Karpas-422 (cell line): ENCODE measurements around the gene TNS3. TPM values are rescaled to one million over a fixed set of nuclear protein-coding genes. Genes with fewer than 3 reads are reported as not detected.

Source experiments
- DNase-seq: peaks from one replicate; pipeline ENCODE4 v3.0.0-alpha.2; 2015
- H2AFZ ChIP-seq: fragments of 200-600 bp; sonication (generic); 2 replicates; pipeline ENCODE4 v1.6.1; 2014; ENCODE audit warnings: antibody characterized with exemption, low read length, mixed read lengths
- H3K27ac ChIP-seq: fragments of 200-600 bp; sonication (generic); 2 replicates; pipeline ENCODE4 v1.5.1; 2014; ENCODE audit warnings: mild to moderate bottlenecking, low read length, moderate library complexity
- H3K27me3 ChIP-seq: fragments of 200-600 bp; sonication (generic); 2 replicates; pipeline ENCODE4 v1.6.1; 2014; ENCODE audit warnings: low read length, mixed read lengths
- H3K36me3 ChIP-seq: fragments of 200-600 bp; sonication (generic); 2 replicates; pipeline ENCODE4 v1.6.1; 2014; ENCODE audit warnings: low read length, mixed read lengths; ENCODE audit not compliant: insufficient read depth
- H3K4me1 ChIP-seq: fragments of 200-600 bp; sonication (generic); 2 replicates; pipeline ENCODE4 v1.6.1; 2014; ENCODE audit warnings: mild to moderate bottlenecking, low read length, mixed read lengths
- H3K4me2 ChIP-seq: fragments of 200-600 bp; sonication (generic); 2 replicates; pipeline ENCODE4 v1.6.1; 2014; ENCODE audit warnings: low read length, low read depth, mild to moderate bottlenecking; ENCODE audit not compliant: poor library complexity, severe bottlenecking
- H3K4me3 ChIP-seq: fragments of 200-600 bp; sonication (generic); 2 replicates; pipeline ENCODE4 v1.5.1; 2014; ENCODE audit warnings: mild to moderate bottlenecking, antibody characterized with exemption, low read length, mixed read lengths
- H3K79me2 ChIP-seq: fragments of 200-600 bp; sonication (generic); 2 replicates; pipeline ENCODE4 v1.6.1; 2014; ENCODE audit warnings: mild to moderate bottlenecking, low read length, mixed read lengths
- H3K9ac ChIP-seq: fragments of 200-600 bp; sonication (generic); 2 replicates; pipeline ENCODE4 v1.6.0; 2014; ENCODE audit warnings: low read length
- H3K9me2 ChIP-seq: fragments of 200-600 bp; sonication (generic), shearing (Covaris generic); replicated peaks from 2 replicates; pipeline ENCODE4 v1.6.0; 2014; ENCODE audit warnings: mild to moderate bottlenecking, low read length, moderate library complexity; ENCODE audit not compliant: insufficient read depth
- H3K9me3 ChIP-seq: fragments of 300-700, 200-600 bp; sonication (generic); 2 replicates; pipeline ENCODE4 v1.6.1; 2014; ENCODE audit warnings: low read length, mixed read lengths
- H4K20me1 ChIP-seq: fragments of 200-600 bp; sonication (generic); 2 replicates; pipeline ENCODE4 v1.6.1; 2014; ENCODE audit warnings: mild to moderate bottlenecking, antibody characterized with exemption, low read length, low read depth; ENCODE audit not compliant: insufficient read depth
- total RNA-seq: library from RNA; depleted of rRNA; stranded (reverse); fragments of >200 nt; shearing (Covaris generic); gene quantifications from 2 replicates; pipeline ENCODE4 v1.2.3, GENCODE V29; 2014; ENCODE audit warnings: low replicate concordance

Gene TNS3
- total RNA-seq, 1 experiment from 2014 or later, result 56.6 TPM

DNA sequence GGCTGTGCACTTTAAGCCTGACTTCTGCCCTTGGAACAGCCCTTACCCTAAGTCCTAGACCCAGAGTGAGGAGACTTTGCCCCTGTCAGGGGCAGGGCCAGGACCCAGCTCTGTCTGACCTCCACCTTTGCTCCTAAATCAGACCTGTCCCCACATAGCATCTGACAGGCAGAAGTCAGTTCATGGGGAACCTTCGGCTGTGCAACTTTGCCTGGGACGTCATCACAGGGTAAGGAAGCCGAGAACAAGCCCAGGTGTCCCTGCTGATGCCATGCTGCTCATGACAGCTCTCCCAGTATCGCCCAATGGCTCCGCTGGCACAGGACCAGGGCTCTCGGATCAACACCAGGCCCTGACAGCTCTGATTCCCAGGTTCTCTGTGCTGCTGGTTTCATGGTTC, 55.4 kb downstream of the TNS3 start:
- H3K79me2 ChIP-seq, result peaks cover 54% of the 10 kb centered on the region
- no peaks in the 10 kb centered on the region for H4K20me1 ChIP-seq
- H3K36me3 ChIP-seq, result peaks cover 13% of the 10 kb centered on the region
- H3K9ac ChIP-seq, result no peak overlapping the region
- H3K9me3 ChIP-seq, result no peaks in the 10 kb centered on the region
- H3K4me1 ChIP-seq, result peaks cover 6% of the 10 kb centered on the region; the same call in 1 of the 2 replicates
- H3K4me3 ChIP-seq, result no peak overlapping the region
- DNase-seq, result no peak
- H3K27me3 ChIP-seq, result no peaks in the 10 kb centered on the region
- no peaks in the 10 kb centered on the region for H3K9me2 ChIP-seq
- H3K27ac ChIP-seq, result no peak overlapping the region
- H3K4me2 ChIP-seq, result no peak overlapping the region
- no peak overlapping the region for H2AFZ ChIP-seq

DNA sequence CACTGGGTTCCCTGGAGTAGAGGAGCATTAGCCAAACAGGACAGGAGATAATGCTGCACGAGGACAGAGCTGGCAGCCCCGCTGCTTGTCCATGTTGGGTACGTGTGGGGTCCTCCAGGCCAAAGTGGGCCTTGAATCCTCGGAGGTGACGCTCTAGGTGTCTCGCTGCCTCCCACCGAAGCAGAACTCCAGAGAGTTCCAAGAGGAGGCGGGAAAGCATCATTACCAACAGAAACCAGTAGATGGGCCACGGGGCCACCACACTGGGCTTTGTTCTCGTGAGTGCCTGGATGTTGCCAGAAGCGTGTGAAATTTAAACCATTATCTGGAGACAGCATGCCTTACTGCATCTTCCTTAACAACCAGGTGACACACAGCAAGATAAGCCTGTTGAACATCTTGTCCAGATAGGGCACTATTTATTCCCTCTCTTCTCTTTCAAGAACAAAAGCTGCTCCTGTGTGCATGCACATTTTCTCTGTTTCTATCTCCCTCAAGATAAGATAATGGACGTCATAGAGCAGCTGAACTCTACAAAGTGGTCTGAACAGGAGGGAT, 56.8 kb downstream of the TNS3 start:
- no peaks in the 10 kb centered on the region for H3K9me3 ChIP-seq
- H3K4me1 ChIP-seq, result peaks cover 6% of the 10 kb centered on the region; the same call in 1 of the 2 replicates
- H3K4me2 ChIP-seq, result no peak overlapping the region
- H3K9ac ChIP-seq, result no peak overlapping the region
- no peak overlapping the region for H2AFZ ChIP-seq
- H3K79me2 ChIP-seq, result peaks cover 57% of the 10 kb centered on the region
- no peaks in the 10 kb centered on the region for H3K9me2 ChIP-seq
- no peaks in the 10 kb centered on the region for H4K20me1 ChIP-seq
- H3K36me3 ChIP-seq, result peaks cover 13% of the 10 kb centered on the region
- H3K4me3 ChIP-seq, result no peak overlapping the region
- H3K27me3 ChIP-seq, result no peaks in the 10 kb centered on the region
- no peak for DNase-seq
- no peak overlapping the region for H3K27ac ChIP-seq

GRCh38 chr7:47523401-47523800, 58.5 kb downstream of the TNS3 start:
- Histone ChIP-seq H3K4me2 (no peak overlapping the region), H3K27me3 (no peaks in the 10 kb centered on the region), H3K9me2 (no peaks in the 10 kb centered on the region), H3K9ac (no peak overlapping the region), H4K20me1 (no peaks in the 10 kb centered on the region), H3K4me3 (no peak overlapping the region), H3K36me3 (no peaks in the 10 kb centered on the region; the same call in 1 of the 2 replicates), H3K79me2 (peaks cover 53% of the 10 kb centered on the region), H3K9me3 (no peaks in the 10 kb centered on the region), H3K4me1 (no peaks in the 10 kb centered on the region), H2AFZ (no peak overlapping the region), H3K27ac (no peak overlapping the region)
- no peak for DNase-seq

- Histone ChIP-seq H3K36me3 (peaks cover 11% of the 10 kb centered on the region; the same call in 1 of the 2 replicates), H4K20me1 (no peaks in the 10 kb centered on the region), H3K9me2 (no peaks in the 10 kb centered on the region), H3K4me2 (no peak overlapping the region), H3K4me1 (no peaks in the 10 kb centered on the region), H3K9me3 (no peaks in the 10 kb centered on the region), H3K9ac (no peak overlapping the region), H2AFZ (no peak overlapping the region), H3K79me2 (peaks cover 66% of the 10 kb centered on the region), H3K27ac (no peak overlapping the region), H3K4me3 (no peak overlapping the region), H3K27me3 (no peaks in the 10 kb centered on the region)
- no peak for DNase-seq
Measured at GRCh38 chr7:47521816-47522561, 59.9 kb downstream of the TNS3 start.

- Histone ChIP-seq H3K36me3 (peaks cover 11% of the 10 kb centered on the region; the same call in 1 of the 2 replicates), H3K4me2 (no peak overlapping the region), H2AFZ (no peak overlapping the region), H3K79me2 (peaks cover 69% of the 10 kb centered on the region), H3K27ac (no peak overlapping the region), H3K4me3 (no peak overlapping the region), H4K20me1 (no peaks in the 10 kb centered on the region), H3K27me3 (no peaks in the 10 kb centered on the region), H3K9me3 (no peaks in the 10 kb centered on the region), H3K9me2 (no peaks in the 10 kb centered on the region), H3K4me1 (no peaks in the 10 kb centered on the region), H3K9ac (no peak overlapping the region)
- DNase-seq, result no peak
Measured at GRCh38 chr7:47521011-47521795, 60.7 kb downstream of the TNS3 start.

DNA sequence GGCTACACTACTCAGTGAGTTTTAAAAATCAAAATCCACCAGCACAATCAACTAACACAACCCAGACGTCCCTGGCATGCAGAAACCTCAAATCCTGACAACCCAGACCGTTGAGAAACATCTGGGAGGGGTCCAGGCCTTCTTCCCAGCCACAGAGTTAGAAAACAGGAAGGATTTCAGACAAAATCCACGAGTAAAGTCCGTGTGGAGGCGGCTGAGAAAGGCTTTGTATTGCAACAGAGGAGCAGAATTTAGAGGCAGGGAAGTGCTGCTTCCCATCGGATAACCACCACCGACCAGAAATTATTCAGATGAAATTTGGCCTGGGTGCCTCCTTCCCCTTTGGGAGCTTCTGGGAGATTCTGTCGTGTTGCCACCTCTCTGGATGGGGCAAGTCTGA, 61.5 kb downstream of the TNS3 start:
- Histone ChIP-seq H3K4me1 (no peaks in the 10 kb centered on the region), H3K9me2 (peaks cover 6% of the 10 kb centered on the region), H3K4me3 (no peak overlapping the region), H3K9me3 (no peaks in the 10 kb centered on the region), H2AFZ (no peak overlapping the region), H4K20me1 (0 out of 2 replicates have a peak, but pooled peaks cover 2% of the 10 kb centered on the region), H3K9ac (no peak overlapping the region), H3K79me2 (peaks cover 76% of the 10 kb centered on the region), H3K27me3 (no peaks in the 10 kb centered on the region), H3K36me3 (peaks cover 18% of the 10 kb centered on the region; the same call in 1 of the 2 replicates), H3K4me2 (no peak overlapping the region), H3K27ac (no peak overlapping the region)
- DNase-seq, result no peak

DNA sequence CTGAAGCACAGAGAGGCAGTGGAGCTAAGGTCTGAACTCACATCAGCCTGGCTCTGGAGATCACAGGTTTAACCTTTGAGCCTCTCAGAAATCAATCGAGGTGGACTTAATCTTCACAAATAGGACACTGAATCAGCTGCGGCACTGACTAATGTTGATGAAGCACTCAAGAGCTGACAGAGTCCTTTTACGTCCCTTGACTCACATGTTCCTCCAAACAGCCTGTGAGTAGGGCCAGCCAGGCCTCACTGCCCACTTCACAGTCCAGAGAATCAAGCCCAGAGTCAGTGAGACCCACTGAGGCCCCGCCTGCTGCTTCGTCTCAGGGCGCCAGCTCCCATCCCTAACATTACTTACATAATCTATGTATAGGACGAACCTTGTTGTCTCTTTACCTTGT, 63.1 kb downstream of the TNS3 start:
- H3K9me2 ChIP-seq, result peaks cover 6% of the 10 kb centered on the region
- no peak overlapping the region for H3K4me2 ChIP-seq
- no peaks in the 10 kb centered on the region for H3K4me1 ChIP-seq
- peaks cover 7% of the 10 kb centered on the region; the same call in 1 of the 2 replicates for H4K20me1 ChIP-seq
- no peak overlapping the region for H3K9ac ChIP-seq
- no peak for DNase-seq
- H3K36me3 ChIP-seq, result peaks cover 21% of the 10 kb centered on the region; the same call in 1 of the 2 replicates
- H3K27me3 ChIP-seq, result no peaks in the 10 kb centered on the region
- no peak overlapping the region for H3K27ac ChIP-seq
- no peak overlapping the region for H3K4me3 ChIP-seq
- H3K9me3 ChIP-seq, result no peaks in the 10 kb centered on the region
- H3K79me2 ChIP-seq, result peaks cover 87% of the 10 kb centered on the region
- H2AFZ ChIP-seq, result no peak overlapping the region
